Hepatocyte (in vitro differentiated cells): ENCODE data around the gene PTRHD1.

Experiments used
- CTCF ChIP-seq: fragments of 200-600 bp; sonication (generic); IDR thresholded peaks from 2 replicates; pipeline ENCODE4 v1.5.1; 2016; ENCODE audit warnings: antibody characterized with exemption, mild to moderate bottlenecking; ENCODE audit not compliant: poor library complexity
- EZH2 ChIP-seq: fragments of 200-600 bp; sonication (generic); IDR thresholded peaks from 2 replicates; pipeline ENCODE4 v1.6.1; 2016; ENCODE audit warnings: antibody characterized with exemption, mild to moderate bottlenecking, borderline replicate concordance

DNA sequence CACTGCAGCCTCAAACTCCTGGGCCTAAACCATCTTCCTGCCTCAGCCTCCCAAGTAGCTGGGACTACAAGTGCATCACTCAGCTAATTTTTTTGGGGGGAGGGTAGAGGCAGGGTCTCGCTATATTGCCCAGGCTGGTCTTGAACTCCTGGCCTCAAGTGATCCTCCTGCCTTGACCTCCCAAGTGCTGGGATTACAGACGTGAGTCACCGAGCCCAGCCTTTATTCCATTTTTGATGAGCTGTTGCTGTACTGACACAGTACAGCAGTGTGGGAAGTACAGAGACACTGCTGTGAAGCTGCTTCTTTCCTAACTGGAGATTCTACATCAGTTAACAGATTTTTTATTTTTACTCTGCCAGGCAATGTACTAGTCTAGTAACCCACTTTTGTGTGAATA, 18.8 kb downstream of the PTRHD1 start:
- TF ChIP-seq CTCF (no peak), EZH2 (no peak)
